ENCODE data around the gene ASB13.

ASB13 gene

DNA sequence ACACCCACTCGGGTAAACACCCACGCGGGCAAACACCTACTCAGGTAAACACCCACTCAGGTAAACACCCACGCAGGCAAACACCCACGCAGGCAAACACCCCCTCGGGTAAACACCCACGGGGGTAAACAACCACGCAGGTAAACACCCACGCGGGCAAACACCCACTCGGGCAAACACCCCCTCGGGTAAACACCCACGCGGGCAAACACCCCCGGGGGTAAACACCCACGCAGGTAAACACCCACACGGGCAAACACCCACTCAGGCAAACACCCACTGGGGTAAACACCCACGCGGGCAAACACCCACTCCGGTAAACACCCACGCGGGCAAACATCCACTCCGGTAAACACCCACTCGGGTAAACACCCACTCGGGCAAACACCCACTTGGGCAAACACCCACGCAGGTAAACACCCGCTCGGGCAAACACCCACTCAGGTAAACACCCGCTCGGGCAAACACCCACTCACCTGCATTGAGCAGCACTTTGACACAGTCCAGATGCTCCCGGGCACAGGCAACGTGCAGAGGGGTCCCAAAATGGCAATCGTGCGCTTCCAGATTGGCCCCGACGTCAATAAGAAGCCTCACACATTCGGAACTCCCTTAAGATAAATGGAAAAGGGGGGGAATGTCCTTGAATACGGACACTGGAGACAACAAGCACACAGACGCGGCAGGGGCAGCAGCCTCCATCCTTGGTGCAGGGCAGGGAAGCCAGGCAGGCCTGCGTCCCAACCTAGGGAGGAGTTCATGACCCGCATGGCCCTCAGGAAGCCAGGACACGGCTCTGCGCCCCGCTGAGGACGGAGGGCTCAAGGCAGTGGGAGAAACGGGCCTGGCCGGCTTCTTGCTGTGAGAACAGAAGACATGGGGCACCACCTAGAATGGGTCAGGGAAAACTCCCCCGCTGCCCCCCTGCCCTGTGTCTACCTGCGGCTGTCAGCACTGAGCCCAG lies 17.6 kb downstream of the ASB13 start:
- in situ Hi-C loops (cut with HindIII; ENCODE audit: low pct_ligation_motif_present, low sequenced_read_pairs), result no loop called here
- Histone ChIP-seq H3K36me3 (replicated peaks) (no peaks in the 10 kb centered on the region), H3K27ac (no peak overlapping the region), H3K27me3 (replicated peaks) (no peaks in the 10 kb centered on the region), H3K4me3 (ENCODE audit: low read depth, low read length) (no peak overlapping the region)
- TF ChIP-seq, protein P1, sequence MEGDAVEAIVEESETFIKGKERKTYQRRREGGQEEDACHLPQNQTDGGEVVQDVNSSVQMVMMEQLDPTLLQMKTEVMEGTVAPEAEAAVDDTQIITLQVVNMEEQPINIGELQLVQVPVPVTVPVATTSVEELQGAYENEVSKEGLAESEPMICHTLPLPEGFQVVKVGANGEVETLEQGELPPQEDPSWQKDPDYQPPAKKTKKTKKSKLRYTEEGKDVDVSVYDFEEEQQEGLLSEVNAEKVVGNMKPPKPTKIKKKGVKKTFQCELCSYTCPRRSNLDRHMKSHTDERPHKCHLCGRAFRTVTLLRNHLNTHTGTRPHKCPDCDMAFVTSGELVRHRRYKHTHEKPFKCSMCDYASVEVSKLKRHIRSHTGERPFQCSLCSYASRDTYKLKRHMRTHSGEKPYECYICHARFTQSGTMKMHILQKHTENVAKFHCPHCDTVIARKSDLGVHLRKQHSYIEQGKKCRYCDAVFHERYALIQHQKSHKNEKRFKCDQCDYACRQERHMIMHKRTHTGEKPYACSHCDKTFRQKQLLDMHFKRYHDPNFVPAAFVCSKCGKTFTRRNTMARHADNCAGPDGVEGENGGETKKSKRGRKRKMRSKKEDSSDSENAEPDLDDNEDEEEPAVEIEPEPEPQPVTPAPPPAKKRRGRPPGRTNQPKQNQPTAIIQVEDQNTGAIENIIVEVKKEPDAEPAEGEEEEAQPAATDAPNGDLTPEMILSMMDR (IDR thresholded peaks at IDR 0.05; ENCODE audit: low read depth, low read length, missing control alignments), result no peak
- no peak for DNase-seq

DNA sequence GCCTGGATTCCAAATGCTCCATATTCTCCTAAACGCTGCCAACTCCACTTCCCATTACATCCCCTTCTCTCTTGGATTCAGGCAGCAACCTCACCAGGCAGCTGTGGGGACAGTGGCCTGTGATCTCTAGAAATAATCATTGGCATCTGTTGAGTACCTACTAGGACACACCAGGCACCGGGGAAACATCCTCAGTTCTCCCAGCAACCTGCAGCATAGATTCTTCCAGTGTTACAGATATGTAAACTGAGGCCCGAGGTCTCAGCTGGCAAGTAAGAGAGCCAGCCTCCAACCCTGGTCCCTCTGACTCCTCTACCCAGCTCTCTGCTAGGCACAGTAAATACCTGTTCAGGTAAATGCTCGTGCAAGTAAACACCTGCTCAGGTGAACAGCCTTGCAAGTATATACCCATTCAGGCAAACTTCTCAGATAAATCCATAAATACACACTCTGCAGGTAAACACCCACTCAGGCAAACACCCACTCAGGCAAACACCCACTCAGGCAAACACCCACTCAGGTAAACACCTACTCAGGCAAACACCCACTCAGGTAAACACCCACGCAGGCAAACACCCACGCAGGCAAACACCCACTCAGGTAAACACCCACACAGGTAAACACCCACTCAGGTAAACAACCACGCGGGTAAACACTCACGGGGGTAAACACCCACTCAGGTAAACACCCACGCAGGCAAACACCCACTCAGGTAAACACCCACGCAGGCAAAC lies 18.7 kb downstream of the ASB13 start:
- in situ Hi-C loops (cut with HindIII; ENCODE audit: low pct_ligation_motif_present, low sequenced_read_pairs), result no loop called here
- Histone ChIP-seq H3K36me3 (replicated peaks) (no peaks in the 10 kb centered on the region), H3K27ac (no peak overlapping the region), H3K4me3 (ENCODE audit: low read depth, low read length) (no peak overlapping the region), H3K27me3 (replicated peaks) (no peaks in the 10 kb centered on the region)
- DNase-seq, result no peak
- TF ChIP-seq, protein P1 (IDR thresholded peaks at IDR 0.05; ENCODE audit: low read depth, low read length, missing control alignments), result no peak

DNA sequence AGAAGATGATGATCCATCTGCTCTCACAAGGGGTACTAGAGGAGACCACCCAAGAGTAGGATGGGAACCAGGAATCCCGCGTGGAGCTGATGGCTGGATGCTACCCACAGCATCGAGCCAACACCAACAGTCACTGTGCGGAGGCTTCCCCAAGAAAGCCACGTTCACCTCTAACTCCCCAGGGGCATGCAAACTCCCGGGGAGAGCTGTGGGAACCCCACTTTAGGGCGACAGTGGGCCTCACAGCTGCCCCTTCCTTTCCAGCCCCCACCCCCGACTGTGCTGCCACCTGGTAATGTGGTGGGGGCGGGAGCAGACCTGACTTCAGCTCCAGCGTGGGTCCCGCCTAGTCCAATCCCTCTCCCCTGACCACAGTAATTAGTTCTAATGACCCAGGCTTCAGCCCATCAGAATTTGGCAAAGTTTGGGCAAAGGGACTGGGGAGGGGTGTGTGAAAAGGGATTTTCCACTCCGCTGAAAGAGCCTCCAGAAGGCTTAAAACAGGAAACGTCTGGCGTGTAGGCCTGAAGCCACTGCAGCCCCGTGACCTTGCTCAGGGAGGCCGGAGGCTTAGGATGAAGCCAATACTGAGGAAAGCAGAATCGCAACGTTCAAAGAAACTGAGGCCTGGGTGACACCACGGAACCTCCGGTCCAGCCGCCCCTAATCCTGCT lies 20.3 kb downstream of the ASB13 start:
- in situ Hi-C loops (cut with HindIII; ENCODE audit: low pct_ligation_motif_present, low sequenced_read_pairs), result no loop called here
- H3K4me3 ChIP-seq (ENCODE audit: low read depth, low read length), result no peak overlapping the region
- DNase-seq, result no peak
- no peaks in the 10 kb centered on the region for H3K27me3 ChIP-seq (replicated peaks)
- H3K36me3 ChIP-seq (replicated peaks), result no peaks in the 10 kb centered on the region
- no peak overlapping the region for H3K27ac ChIP-seq
- TF ChIP-seq, protein P1 (IDR thresholded peaks at IDR 0.05; ENCODE audit: low read depth, low read length, missing control alignments), result no peak

DNA sequence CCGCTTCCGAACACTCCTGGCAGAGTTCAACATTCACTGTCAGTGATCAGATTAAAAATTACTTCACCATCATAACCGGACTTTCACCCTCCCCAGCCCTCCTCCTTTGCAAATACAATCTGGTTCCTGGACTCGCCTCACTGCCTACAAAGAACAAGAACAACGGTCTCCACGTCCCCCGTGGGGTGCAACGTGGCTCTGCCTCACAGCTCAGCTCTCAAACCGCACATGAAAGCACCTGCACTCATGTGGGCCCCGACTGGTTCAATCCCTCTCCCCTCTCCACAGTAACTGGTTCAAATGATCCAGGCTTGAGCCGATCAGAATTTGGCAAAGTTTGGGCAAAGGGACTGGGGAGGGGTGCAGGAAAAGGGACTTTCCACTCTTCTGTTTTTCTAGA lies 21.0 kb downstream of the ASB13 start:
- in situ Hi-C loops (cut with HindIII; ENCODE audit: low pct_ligation_motif_present, low sequenced_read_pairs), result no loop called here
- Histone ChIP-seq H3K27me3 (replicated peaks) (no peaks in the 10 kb centered on the region), H3K36me3 (replicated peaks) (no peaks in the 10 kb centered on the region), H3K4me3 (ENCODE audit: low read depth, low read length) (no peak overlapping the region), H3K27ac (no peak overlapping the region)
- DNase-seq, result no peak
- TF ChIP-seq, protein P1 (IDR thresholded peaks at IDR 0.05; ENCODE audit: low read depth, low read length, missing control alignments), result no peak

DNA sequence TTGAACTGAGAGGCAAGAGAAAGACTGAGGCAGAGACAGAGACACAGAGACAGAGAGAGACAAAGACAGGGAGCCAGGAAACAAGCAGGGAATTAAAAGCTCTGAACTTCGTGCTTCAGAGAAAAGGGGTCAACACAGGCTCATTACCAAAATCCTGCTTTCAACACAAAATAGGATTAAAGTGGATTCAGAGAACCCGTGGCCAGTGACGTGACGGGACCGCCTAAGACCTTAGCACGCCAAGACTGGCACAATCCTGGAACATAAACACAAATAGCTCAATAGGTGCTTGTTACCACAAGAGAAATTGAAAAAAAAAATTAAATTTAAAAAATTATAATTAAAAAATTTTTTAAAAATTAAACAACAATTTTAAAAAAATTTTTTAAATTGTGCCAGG lies 21.5 kb downstream of the ASB13 start:
- DNase-seq, result no peak
- no peaks in the 10 kb centered on the region for H3K27me3 ChIP-seq (replicated peaks)
- H3K36me3 ChIP-seq (replicated peaks), result no peaks in the 10 kb centered on the region
- no peak overlapping the region for H3K4me3 ChIP-seq (ENCODE audit: low read depth, low read length)
- TF ChIP-seq, protein P1 (IDR thresholded peaks at IDR 0.05; ENCODE audit: low read depth, low read length, missing control alignments), result no peak
- H3K27ac ChIP-seq, result no peak overlapping the region
- in situ Hi-C loops (cut with HindIII; ENCODE audit: low pct_ligation_motif_present, low sequenced_read_pairs), result no loop called here
